Neural crest cell (in vitro differentiated cells): ENCODE data around the gene GP2. TPM values are rescaled to one million over a fixed set of nuclear protein-coding genes. Genes with fewer than 3 reads are reported as not detected.

ENCODE experiments used
- DNase-seq: peaks from one replicate; pipeline ENCODE4 v3.0.0; 2021; ENCODE audit warnings: low read depth, mixed read lengths, low spot score
- H3K27ac Mint-ChIP-seq: one replicate; pipeline ENCODE4 v1.8.0; 2021; ENCODE audit warnings: mild to moderate bottlenecking, mixed read lengths; ENCODE audit not compliant: unreplicated experiment
- H3K27me3 Mint-ChIP-seq: 2 replicates; pipeline ENCODE4 v1.8.0; 2021; ENCODE audit warnings: low read depth, mild to moderate bottlenecking, mixed read lengths
- H3K36me3 Mint-ChIP-seq: 2 replicates; pipeline ENCODE4 v1.8.0; 2021; ENCODE audit warnings: low read depth, mild to moderate bottlenecking, mixed read lengths
- H3K4me1 Mint-ChIP-seq: 2 replicates; pipeline ENCODE4 v1.8.0; 2021; ENCODE audit warnings: mixed read lengths
- H3K4me3 Mint-ChIP-seq: one replicate; pipeline ENCODE4 v1.8.0; 2021; ENCODE audit warnings: mild to moderate bottlenecking, mixed read lengths
- H3K9me3 Mint-ChIP-seq: 2 replicates; pipeline ENCODE4 v1.8.0; 2021; ENCODE audit warnings: mixed read lengths
- total RNA-seq: library from RNA; stranded (reverse); gene quantifications from 2 replicates; pipeline ENCODE4 v1.2.1, GENCODE V29; 2021
- TF ChIP-seq, protein P1 (sequence below): fragments of 200-600 bp; sonication (generic); conservative IDR thresholded peaks from 2 replicates; pipeline ENCODE4 v1.5.0; 2021; ENCODE audit warnings: antibody characterized with exemption, mild to moderate bottlenecking

The GP2 gene
- total RNA-seq, 1 donor from 2014 or later, result not detected

DNA sequence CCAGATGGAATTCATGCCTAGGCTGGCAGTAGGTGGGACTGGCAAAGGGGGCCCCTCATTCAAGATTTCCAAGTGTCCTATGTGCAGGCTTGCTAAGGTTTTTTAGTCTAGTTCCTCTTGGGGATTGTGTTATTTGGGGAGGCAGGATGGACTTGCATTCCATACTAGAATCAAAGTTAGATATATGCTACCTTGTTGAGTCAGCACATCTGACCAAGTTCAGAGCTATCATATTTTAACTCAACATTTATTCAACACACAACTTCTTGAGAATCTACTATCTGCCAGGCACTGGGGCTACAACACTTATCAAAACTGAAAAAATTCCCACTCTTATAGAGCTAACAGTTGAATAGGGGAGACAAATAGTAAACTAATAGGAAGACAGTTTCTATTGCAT is 6.7 kb downstream of the GP2 start:
- H3K4me3 Mint-ChIP-seq, result no peak overlapping the region
- H3K27me3 Mint-ChIP-seq, result peaks cover 81% of the 10 kb centered on the region
- H3K9me3 Mint-ChIP-seq, result no peaks in the 10 kb centered on the region
- DNase-seq, result no peak
- TF ChIP-seq, protein P1, sequence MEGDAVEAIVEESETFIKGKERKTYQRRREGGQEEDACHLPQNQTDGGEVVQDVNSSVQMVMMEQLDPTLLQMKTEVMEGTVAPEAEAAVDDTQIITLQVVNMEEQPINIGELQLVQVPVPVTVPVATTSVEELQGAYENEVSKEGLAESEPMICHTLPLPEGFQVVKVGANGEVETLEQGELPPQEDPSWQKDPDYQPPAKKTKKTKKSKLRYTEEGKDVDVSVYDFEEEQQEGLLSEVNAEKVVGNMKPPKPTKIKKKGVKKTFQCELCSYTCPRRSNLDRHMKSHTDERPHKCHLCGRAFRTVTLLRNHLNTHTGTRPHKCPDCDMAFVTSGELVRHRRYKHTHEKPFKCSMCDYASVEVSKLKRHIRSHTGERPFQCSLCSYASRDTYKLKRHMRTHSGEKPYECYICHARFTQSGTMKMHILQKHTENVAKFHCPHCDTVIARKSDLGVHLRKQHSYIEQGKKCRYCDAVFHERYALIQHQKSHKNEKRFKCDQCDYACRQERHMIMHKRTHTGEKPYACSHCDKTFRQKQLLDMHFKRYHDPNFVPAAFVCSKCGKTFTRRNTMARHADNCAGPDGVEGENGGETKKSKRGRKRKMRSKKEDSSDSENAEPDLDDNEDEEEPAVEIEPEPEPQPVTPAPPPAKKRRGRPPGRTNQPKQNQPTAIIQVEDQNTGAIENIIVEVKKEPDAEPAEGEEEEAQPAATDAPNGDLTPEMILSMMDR, result no peak
- H3K4me1 Mint-ChIP-seq, result no peaks in the 10 kb centered on the region
- no peak overlapping the region for H3K27ac Mint-ChIP-seq
- no peaks in the 10 kb centered on the region for H3K36me3 Mint-ChIP-seq

DNA sequence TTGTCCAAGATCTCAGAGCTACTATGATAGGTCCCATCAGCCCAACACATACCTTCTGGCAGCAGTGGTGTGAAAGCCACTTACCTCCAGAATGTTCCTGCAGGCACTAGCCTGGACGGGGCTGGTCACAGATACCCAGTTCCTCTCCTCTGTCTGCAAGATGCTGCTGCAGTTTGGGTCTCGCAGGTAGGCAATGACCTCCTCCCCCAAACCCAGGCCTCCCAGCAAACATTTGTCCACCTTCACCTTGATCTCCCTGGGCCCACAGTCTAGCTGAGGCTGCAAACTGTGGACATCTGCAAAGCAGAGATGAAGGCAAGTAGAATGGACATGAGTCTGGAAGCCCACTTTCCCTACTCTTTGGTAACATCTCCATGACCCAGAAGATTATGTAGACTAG is 7.1 kb downstream of the GP2 start:
- Mint-ChIP-seq H3K27me3 (peaks cover 81% of the 10 kb centered on the region), H3K9me3 (no peaks in the 10 kb centered on the region), H3K27ac (no peak overlapping the region), H3K4me3 (no peak overlapping the region), H3K4me1 (no peaks in the 10 kb centered on the region), H3K36me3 (no peaks in the 10 kb centered on the region)
- DNase-seq, result no peak
- TF ChIP-seq, protein P1, result no peak

DNA sequence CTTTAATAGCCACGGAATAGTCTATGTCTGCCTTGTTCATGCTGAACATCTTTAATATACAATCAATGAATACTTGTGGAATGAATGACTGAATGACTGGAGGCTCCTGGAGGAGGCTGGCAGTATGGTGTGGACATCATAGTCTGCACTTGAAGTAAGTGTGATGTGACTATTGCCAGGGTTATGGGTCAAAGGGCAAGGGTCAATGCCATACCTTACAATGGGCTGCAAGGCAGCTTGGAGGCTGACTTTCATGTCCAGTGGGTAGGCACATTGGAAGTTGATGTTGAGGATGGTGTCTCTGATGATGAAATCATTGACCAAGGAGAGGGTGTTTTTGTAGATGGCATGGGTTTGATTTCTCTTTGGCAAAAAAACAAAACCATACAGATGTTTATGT is 7.9 kb downstream of the GP2 start:
- no peak overlapping the region for H3K4me3 Mint-ChIP-seq
- no peak for DNase-seq
- no peak overlapping the region for H3K27ac Mint-ChIP-seq
- H3K27me3 Mint-ChIP-seq, result peaks cover 83% of the 10 kb centered on the region
- TF ChIP-seq, protein P1, result no peak
- H3K4me1 Mint-ChIP-seq, result no peaks in the 10 kb centered on the region
- H3K9me3 Mint-ChIP-seq, result no peaks in the 10 kb centered on the region
- no peaks in the 10 kb centered on the region for H3K36me3 Mint-ChIP-seq

DNA sequence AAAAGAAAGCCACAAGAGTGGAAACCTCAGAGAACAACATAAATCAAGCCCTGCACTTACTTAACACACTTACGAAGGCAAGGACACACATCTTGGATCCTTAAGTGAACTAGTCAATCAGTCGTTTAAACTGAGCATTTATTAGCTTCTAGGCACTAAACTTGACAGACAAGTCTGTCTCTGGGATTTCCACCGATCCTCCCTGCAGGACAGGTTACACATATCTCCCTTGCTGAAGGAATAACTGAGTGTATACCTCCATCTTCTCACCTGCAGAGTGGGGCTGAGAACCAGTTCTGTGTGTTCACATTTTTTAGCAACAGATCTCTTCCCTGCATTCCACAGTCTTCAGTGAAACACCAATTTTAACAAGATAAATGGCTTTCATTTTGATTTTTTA is 8.9 kb downstream of the GP2 start:
- Mint-ChIP-seq H3K9me3 (no peaks in the 10 kb centered on the region), H3K4me1 (no peaks in the 10 kb centered on the region), H3K27me3 (peaks cover 83% of the 10 kb centered on the region), H3K27ac (no peak overlapping the region), H3K36me3 (no peaks in the 10 kb centered on the region), H3K4me3 (no peak overlapping the region)
- no peak for DNase-seq
- TF ChIP-seq, protein P1, result no peak

DNA sequence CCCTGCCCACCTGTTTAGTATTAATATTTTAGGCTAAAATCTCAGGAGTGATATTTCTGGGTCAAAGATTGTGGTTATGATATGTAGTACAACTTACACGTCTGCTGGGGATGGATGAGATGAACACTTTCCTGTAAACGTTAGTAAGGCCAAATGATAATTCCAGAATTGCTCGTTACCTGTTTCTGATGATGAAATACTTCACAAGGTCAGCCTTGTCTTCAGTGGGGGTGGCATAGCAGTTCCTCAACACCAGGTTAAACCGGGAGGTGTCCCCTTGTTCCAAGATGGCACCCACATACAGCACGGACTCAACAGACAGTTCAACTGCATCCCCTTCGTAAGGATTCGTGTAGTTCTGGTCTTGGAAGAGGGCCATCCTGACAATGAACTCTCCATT is 9.3 kb downstream of the GP2 start:
- DNase-seq, result no peak
- TF ChIP-seq, protein P1, result no peak
- no peak overlapping the region for H3K27ac Mint-ChIP-seq
- no peaks in the 10 kb centered on the region for H3K4me1 Mint-ChIP-seq
- H3K27me3 Mint-ChIP-seq, result peaks cover 83% of the 10 kb centered on the region
- no peaks in the 10 kb centered on the region for H3K9me3 Mint-ChIP-seq
- H3K36me3 Mint-ChIP-seq, result no peaks in the 10 kb centered on the region
- no peak overlapping the region for H3K4me3 Mint-ChIP-seq

DNA sequence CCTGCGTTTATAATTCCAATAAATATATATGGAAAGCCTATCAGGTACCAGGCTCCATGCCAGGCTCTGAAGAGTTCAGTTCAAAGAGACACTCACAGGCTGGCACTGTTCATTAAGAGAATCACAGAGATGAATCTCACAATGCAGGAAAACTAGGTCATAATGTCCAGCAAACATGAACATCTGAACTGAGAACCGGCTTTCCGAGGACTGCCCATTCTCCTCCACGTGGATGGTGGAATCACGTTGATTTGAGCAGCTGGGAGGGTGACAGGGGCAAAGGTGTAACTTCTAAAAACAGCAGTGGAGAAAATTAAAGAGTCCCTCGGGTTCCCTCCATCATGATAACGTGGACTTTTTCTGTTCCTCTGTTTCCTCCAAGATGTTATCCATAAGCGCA is 10.2 kb downstream of the GP2 start:
- TF ChIP-seq, protein P1, result no peak
- Mint-ChIP-seq H3K27me3 (peaks cover 81% of the 10 kb centered on the region), H3K4me1 (no peaks in the 10 kb centered on the region), H3K36me3 (no peaks in the 10 kb centered on the region), H3K4me3 (no peak overlapping the region), H3K27ac (no peak overlapping the region), H3K9me3 (no peaks in the 10 kb centered on the region)
- DNase-seq, result no peak
